Neural cell (in vitro differentiated cells): ENCODE data around the gene GGA1.
"Not testable (repeated sequence)": the region's sequence is repeated elsewhere in the genome, so short reads cannot be mapped to it uniquely, and the experiment has no call there.

Experiments used
- EZH2 ChIP-seq: fragments of 200-600, 300-800 bp; shearing (Covaris generic), sonication (generic); IDR thresholded peaks from 2 replicates; pipeline ENCODE4 v1.6.1; 2014; ENCODE audit warnings: antibody characterized with exemption, low read length, borderline replicate concordance, mild to moderate bottlenecking; ENCODE audit not compliant: insufficient read depth, poor library complexity, severe bottlenecking
- MXI1 ChIP-seq: fragments of 450-650 bp; conservative IDR thresholded peaks from 2 replicates; pipeline ENCODE4 v1.6.1; 2014; ENCODE audit warnings: antibody characterized with exemption, mild to moderate bottlenecking; ENCODE audit not compliant: poor library complexity, severe bottlenecking
- POLR2AphosphoS5 ChIP-seq: IDR thresholded peaks from 2 replicates; pipeline ENCODE4 v1.6.1; 2012
- RAD21 ChIP-seq: fragments of 450-650 bp; conservative IDR thresholded peaks from 2 replicates; pipeline ENCODE4 v1.6.1; 2014; ENCODE audit warnings: antibody characterized with exemption, mild to moderate bottlenecking, moderate library complexity
- TF ChIP-seq, protein P1 (sequence below): fragments of 450-650 bp; IDR thresholded peaks from 2 replicates; pipeline ENCODE4 v1.5.1; 2014; ENCODE audit warnings: antibody characterized with exemption, mild to moderate bottlenecking, moderate library complexity; ENCODE audit not compliant: poor library complexity, severe bottlenecking

DNA sequence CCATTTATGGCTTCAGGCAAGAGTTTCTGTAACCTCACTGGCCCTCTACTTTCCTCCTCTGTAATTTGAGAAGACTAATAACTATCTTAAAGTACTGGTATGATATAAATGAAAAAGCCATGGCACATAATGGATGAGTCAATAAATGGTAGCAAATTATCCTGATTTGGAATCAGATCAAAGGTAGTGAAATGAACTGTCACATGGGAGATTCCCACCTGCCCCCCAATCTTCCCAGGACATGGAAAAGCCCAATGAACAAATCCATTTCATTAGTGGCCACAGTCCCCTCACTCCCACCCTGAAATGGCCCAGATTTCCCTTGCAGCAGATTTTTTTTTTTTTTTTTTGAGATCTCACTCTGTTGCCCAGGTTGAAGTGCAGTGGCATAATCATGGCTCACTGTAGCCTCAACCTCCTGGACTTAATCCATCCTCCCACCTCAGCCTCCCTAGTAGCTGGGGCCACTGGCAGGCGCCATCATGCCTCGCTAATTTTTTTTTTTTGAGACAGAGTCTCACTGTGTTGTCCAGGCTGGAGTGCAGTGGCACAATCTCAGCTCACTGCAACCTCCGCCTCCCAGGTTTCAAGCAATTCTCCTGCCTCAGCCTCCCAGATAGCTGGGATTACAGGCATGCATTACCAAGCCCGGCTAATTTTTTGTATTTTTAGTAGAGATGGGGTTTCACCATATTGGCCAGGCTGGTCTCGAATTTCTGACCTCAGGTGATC is 5.9 kb upstream of the GGA1 start:
- TF ChIP-seq, protein P1, sequence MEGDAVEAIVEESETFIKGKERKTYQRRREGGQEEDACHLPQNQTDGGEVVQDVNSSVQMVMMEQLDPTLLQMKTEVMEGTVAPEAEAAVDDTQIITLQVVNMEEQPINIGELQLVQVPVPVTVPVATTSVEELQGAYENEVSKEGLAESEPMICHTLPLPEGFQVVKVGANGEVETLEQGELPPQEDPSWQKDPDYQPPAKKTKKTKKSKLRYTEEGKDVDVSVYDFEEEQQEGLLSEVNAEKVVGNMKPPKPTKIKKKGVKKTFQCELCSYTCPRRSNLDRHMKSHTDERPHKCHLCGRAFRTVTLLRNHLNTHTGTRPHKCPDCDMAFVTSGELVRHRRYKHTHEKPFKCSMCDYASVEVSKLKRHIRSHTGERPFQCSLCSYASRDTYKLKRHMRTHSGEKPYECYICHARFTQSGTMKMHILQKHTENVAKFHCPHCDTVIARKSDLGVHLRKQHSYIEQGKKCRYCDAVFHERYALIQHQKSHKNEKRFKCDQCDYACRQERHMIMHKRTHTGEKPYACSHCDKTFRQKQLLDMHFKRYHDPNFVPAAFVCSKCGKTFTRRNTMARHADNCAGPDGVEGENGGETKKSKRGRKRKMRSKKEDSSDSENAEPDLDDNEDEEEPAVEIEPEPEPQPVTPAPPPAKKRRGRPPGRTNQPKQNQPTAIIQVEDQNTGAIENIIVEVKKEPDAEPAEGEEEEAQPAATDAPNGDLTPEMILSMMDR: not testable (repeated sequence)
- not testable (repeated sequence) for TF ChIP-seq POLR2AphosphoS5, RAD21, EZH2, MXI1
